GM13976 (cell line): ENCODE measurements around the gene NCR3LG1.

Experiments used
- DNase-seq: peaks from one replicate; pipeline ENCODE4 v3.0.0; 2012; ENCODE audit warnings: low spot score
- CTCF ChIP-seq: IDR thresholded peaks from 2 replicates; pipeline ENCODE4 v1.5.1; 2012; ENCODE audit warnings: borderline replicate concordance, mild to moderate bottlenecking; ENCODE audit not compliant: insufficient read depth; ENCODE audit errors: extremely low read depth, missing control alignments, control extremely low read depth
- in situ Hi-C: fragments of 300-500 bp; cut with MboI; formaldehyde crosslinking; loops from one replicate; pipeline ENCODE4 v1.12.0; 2022; ENCODE audit warnings: low sequenced_read_pairs, mixed read lengths, inconsistent platforms; ENCODE audit not compliant: unreplicated experiment

Gene NCR3LG1

GRCh38 chr11:17406082-17406817 lies 54.6 kb downstream of the NCR3LG1 start:
- in situ Hi-C loops, result no loop called here
- no peak for TF ChIP-seq CTCF

GRCh38 chr11:17406818-17407149 lies 55.2 kb downstream of the NCR3LG1 start:
- no peak for DNase-seq
- in situ Hi-C loops, result no loop called here
- no peak for TF ChIP-seq CTCF

More at GRCh38 chr11:17406082-17406817, 54.6 kb downstream of the NCR3LG1 start:
- DNase-seq, result no peak

GRCh38 chr11:17407575-17407974 lies 56.0 kb downstream of the NCR3LG1 start:
- no peak for TF ChIP-seq CTCF
- in situ Hi-C loops, result no loop called here
- no peak for DNase-seq

GRCh38 chr11:17408026-17408425 lies 56.4 kb downstream of the NCR3LG1 start:
- in situ Hi-C loops, result no loop called here

GRCh38 chr11:17408641-17409040 lies 57.0 kb downstream of the NCR3LG1 start:
- no peak for DNase-seq
- in situ Hi-C loops, result no loop called here
- TF ChIP-seq CTCF, result no peak

More at GRCh38 chr11:17408026-17408425, 56.4 kb downstream of the NCR3LG1 start:
- DNase-seq, result no peak
- no peak for TF ChIP-seq CTCF

GRCh38 chr11:17410606-17411379 lies 59.2 kb downstream of the NCR3LG1 start:
- in situ Hi-C loops, result no loop called here
- TF ChIP-seq CTCF, result no peak
- DNase-seq, result no peak
